HG03439 (cell line): Measurements from ENCODE around the gene PLA2R1.
"Not testable (repeated sequence)": the region's sequence is repeated elsewhere in the genome, so short reads cannot be mapped to it uniquely, and the experiment has no call there.

Experiments
- ATAC-seq: cut with Tn5 transposase; IDR thresholded peaks from one replicate; pipeline ENCODE4 v1.9.1; 2021; ENCODE audit warnings: mild to moderate bottlenecking, moderate library complexity; ENCODE audit not compliant: unreplicated experiment

The PLA2R1 gene

DNA sequence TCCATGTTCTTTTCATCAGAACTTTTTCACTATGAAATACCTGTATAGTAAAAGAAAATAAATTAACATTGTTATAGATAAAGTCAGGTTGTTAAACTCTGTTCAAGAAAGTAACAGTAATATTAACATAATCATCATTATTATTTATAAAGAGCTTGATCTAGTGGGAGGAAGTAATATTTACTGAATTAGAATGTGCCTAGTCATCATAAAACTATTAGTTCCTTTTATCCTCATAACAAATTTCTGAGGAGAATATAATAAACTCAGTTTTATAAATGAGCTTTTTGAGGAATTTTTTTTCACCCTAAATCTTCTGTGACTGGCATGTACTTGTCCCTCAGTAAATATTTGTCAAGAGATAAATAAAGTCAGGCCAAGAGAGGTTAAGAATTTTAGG, 78.4 kb downstream of the PLA2R1 start:
- no peak for ATAC-seq

DNA sequence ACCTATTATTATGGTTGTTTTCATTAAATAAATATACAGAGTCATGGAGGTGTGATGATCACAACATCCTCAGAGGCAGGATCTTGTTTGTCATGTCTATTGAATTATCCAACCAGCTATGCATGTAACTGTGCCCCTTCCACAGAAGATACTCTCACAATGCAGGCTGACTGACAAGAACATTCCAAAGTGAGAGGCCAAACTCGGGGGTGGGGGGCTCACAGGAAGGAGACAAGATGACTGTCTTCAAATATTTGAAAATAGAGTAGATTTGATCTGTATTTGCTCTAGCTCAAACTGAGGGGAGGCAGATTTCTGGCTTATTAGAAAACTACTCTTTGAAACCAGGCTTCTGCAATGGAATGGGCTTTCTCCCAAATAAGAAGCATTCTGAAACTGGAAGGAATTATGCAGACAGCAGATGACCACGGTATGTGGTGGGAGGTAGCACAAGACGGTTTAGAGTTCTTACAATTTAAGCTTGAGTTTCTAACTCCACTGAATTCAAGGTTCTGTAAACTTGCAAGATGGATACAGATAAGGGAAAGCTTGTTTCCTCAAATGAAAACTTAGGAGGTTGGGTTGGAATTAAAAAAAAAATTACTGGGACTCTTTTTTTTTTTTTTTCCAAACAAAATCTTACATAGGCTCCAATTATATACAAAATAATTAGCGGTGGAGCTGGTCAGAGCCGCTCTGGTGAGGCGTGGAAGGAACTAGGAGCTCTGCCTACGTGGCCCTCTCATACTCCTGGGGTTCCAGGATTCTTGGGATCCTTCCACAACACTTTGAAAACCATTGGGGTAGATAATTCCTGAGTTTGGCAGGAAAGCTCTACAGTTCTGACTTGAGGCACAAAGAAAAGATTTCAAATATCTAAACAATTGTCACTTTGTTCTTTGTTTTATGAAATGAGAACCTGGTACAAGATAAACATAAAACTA, 79.3 kb downstream of the PLA2R1 start:
- ATAC-seq, result no peak

DNA sequence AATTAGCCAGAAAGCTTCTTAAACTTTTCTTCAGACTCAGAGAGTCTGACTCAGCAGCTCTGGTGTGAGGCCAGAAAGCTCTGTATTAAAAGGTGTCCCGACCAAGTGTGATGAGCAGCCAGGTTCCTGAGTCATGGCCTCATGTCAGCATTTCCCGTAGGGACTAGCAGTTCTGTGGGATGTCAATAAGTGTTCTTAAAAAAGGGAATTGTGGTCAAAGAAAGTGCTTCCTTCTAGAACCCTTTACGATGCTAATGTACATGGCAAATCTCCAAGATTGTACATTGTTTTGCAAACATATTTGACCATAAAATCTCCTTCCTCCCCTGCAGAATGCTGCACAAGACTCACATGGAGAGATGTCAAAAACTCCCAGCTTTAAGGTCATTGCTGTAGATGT, 80.1 kb downstream of the PLA2R1 start:
- no peak for ATAC-seq

DNA sequence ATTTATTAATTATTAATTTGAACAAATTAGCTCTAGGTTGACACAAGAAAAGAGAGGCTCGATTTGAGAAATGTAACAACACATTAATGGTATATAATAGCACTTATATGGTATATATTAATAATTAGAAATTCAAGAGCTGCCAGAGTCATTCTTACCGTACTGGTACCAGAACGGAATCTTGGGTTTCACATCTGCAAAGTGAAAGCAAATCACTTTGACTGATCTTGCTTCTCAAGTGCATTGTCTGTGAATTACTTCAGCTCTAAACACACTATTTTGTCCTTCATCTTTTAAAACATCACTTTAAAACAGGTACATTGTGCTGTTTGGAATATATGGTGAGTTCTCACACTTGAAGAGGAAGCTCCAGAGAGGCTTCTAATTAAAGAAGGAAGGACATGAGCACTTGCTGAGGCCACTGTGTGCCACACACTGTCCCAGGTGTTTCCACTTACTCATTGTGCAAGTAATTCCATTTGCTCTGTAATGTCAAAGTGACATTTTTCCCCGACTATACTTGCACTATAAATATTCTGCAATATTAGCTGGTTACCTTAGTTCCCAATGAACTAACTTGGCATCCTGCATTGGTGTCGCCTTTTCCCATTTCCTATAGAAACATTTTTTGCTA, 85.8 kb downstream of the PLA2R1 start:
- no peak for ATAC-seq

DNA sequence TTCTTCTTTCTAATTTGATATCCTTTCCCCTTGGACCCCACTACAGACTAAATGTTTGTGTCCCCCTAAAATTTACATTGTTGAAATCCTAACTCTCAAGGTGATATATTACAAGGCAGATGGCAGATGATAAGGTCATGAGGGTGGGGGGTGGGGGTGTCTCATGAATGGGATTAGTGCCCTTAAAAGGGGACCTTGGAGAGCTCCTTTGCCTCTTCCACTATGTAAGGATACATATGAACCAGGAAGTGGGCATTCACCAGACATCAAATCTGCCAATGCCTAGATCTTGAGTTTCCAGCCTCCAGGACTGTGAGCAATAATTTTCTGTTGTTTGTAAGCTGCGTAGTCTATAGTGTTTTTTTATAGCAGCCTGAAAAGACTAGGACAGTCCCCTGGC, 89.1 kb downstream of the PLA2R1 start:
- no peak for ATAC-seq

DNA sequence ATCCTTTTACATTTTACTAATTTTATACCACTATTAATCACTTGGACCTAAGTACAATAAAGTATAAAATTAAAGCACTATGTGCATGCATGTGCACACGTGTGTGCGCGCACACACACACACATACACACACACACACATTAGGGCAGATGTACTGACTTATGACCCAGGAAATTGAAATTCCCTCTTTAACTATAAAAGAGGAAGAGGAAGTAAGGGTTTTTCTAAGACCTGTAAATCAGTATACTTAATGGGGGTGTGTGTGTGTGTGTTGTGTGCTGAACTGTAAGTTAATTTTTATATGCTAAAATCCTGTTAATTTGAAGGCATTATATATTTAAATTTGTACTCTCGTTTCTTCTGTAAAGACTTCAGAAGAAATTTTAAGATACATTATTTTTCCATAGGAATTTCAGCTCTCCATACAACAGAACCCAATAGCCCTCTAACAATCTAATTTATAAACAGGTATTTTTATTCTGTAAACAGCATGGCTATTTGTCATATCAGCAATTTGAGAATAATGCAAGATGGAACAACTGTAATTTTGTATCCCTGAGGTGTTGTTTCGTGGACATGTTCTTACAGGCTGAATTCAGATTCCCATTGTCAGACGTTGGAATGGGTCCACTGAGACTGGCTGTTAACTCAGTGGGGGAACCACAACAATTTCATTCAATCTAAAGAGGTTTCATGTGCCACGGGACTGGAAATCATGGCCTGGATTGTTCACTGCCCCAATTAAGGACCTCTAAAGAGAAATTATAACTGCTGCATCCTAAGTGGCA, 90.9 kb downstream of the PLA2R1 start:
- no peak for ATAC-seq

DNA sequence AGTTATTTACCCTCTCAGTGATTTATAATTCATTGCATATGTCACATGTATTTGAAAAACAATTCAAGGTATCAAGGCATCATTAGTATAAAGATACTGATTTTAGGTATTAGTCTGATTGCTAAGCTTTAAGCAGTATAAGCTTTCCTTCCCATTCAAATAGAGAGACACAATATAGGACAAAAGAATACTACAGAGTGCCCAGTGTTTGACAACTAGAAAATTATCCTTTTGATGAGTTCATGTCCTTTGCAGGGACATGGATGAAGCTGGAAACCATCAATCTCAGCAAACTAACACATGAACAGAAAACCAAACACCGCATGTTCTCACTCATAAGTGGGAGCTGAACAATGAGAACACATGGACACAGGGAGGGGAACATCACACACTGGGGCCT, 91.9 kb downstream of the PLA2R1 start:
- ATAC-seq, result not testable (repeated sequence)

DNA sequence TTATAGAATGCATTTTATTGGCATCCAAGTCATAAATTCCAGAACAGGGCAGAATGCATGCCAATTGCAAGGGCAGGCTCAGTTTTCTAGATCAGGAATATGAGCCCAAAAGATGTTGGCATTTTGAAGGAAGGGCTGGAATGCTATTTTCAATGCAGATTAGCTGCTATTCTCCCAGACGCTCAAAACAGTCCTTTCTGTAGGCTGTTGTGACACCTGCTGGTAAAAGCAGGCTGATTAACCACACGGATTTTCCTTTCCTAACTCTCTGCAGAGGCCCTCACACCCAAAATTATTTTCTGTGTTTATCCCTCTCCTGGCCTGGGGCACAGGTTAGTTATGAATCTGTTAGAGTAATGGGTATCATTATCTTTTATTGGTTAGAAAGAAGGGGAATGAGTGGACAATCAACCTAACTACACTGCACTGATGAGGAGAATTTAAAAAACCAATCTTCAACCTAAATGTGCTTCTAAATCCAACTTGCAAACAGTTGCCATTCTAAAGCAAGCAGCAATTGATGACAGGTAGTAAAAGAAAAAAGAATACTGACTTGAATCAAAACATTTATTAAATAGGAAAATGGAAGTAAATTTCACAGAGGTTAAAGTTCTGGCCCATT, 94.0 kb downstream of the PLA2R1 start:
- ATAC-seq, result no peak

DNA sequence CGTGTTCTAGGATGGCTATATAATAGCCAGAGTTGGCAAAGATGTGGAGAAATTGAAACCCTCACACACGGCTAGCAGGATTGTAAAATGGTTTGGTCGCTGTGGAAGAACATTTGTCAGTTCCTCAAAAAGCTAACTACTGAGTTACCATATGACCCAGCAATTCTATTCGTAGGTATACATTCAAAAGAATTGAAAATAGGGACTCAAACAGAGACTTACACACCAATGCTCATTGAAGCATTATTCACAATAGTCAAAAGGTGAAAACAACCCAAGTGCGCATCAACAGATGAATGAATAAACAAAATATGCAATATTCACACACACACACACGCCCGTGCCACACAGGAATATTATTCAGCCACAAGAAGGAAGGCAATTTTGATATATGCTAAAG, 98.7 kb downstream of the PLA2R1 start:
- peak; percentile 77 for ATAC-seq

DNA sequence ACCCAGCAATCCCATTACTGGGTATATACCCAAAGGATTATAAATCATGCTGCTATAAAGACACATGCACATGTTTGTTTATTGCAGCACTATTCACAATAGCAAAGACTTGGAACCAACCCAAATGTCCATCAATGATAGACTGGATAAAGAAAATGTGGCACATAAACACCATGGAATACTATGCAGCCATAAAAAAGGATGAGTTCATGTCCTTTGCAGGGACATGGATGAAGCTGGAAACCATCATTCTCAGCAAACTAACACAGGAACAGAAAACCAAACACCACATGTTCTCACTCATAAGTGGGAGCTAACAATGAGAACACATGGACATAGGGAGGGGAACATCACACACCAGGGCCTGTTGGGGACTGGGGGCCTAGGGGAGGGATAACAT, 99.9 kb downstream of the PLA2R1 start:
- ATAC-seq, result not testable (repeated sequence)

DNA sequence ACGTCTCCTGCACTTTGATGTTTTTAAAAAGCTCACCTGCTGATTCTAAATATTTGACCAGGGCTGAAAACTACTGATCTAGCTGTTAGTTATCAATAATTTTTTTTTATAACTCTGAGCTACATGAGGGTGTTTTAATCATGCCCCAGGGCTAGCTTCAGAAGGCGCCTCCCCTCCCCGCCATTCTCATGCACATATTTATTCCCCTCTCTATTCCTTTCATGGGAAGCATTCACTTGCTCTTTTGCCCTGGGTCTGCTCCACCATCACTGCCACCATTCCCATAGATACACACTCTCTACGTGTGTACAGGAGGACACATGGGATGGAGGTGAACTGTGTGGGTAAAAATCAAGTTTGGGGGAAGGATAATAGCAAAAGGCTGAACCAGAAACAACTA, 101.0 kb downstream of the PLA2R1 start:
- no peak for ATAC-seq

DNA sequence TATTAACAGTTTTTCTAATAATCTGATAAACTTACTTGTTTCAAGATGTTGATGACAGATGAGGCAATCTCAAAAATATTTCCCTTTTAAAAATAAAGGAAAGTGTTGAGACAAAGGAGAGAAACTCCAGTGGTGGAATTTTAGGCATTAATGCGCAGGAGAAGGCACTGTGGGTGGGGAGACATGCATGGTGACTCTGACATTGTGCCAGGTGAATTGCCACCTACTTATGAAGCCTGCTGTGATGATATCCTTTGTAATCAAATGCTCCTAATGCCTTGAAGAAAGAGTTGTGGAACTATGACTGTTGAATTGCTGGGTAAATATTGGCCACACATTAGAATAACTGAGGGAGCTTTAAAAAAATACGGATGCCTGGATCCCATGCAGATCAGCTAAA, 101.4 kb downstream of the PLA2R1 start:
- no peak for ATAC-seq

DNA sequence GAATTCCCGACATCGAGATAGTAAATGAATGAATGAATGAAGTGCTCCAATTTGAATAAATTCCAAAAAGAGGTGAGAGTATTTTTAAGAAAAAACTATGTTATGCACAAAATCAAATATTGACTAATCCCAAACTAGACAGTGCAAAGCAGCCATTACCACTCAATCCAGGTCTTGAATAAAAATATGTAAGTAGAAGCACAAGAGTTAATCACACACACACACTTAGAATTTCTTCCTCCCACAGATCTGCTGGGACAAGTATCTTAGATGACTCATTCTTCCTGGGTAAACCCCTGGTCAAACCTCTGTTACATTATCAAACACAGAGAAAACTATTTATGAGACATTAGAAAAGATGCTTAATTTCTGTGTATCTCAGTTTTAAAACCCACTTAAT, 102.0 kb downstream of the PLA2R1 start:
- ATAC-seq, result peak; percentile 61

DNA sequence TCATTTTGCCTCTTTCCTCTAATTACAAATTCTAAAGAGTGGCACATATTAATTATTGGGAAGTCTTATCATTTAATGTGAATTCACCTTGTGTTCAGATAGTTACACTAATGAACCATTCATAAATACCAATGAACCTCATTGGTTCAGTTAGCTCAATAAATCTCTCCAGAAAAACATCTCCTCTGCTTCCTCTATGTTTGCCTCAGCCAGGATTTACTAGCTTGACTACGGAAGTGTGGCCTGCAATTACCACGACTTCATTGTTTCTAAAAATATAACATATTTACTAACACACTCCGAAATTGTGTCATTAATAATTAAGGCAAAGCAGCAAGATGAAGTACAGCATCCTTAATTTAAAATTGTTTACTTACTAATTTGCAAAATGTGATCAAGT, 103.3 kb downstream of the PLA2R1 start:
- ATAC-seq, result no peak

DNA sequence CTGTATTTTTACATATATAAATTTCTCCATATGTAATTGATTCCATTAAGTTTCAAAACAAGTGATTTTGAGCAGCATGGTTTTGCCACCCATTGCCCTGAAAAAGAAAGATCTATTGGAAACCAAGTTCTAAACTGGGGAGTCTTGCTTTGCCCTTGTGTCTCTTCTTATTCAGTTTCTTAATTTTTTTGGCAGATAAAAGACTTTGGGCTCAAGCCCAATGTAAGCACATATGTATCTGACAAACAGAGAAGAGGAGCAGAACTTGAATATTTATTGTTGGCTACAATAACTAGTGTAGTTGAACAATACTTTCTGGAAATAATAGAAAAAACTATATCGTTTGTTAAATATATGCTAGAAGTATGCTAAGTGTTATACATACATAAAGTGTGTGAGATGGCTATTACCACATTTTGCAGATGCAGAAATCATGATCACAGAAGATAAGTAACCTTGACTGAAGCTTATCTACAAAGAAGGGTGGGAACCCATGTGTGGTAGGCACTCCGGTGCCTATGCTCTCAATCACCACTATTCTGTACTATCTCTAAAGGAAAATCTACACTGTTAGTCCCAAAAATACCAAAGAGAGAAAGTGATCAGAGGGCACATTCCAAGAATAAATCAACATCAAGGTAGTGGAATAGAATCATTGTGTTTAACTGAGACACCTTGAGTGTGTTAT, 109.1 kb downstream of the PLA2R1 start:
- no peak for ATAC-seq

DNA sequence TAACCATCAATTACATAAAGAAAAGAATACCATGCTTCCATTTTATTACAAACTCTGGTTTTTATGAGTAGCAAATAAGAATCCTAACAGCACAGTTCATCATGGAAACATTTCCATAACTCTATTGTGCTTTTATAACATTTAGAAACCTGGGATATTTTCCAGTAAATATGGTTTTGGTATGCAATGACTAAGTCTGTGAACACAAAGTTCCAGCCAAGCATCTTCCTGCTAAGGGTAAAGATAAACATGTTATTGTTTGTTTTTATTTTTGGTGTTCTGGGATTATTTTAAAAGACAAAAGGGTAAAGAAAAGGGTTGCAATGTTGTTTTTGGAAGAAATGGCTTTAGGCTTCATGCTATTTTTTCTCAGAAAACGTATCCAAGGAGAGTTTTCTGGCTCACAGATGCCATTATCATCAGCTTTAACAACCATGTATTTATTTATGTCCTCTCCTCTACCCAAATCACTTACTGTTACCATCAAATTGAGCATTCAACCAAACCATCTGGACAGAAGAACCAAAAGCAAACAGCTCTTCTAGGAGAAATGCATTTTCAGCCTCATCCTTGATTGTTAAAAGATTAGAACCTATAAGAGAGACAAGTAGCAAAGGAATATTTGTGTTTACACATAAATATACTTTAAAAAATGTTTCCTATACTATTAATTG, 116.0 kb downstream of the PLA2R1 start:
- no peak for ATAC-seq

DNA sequence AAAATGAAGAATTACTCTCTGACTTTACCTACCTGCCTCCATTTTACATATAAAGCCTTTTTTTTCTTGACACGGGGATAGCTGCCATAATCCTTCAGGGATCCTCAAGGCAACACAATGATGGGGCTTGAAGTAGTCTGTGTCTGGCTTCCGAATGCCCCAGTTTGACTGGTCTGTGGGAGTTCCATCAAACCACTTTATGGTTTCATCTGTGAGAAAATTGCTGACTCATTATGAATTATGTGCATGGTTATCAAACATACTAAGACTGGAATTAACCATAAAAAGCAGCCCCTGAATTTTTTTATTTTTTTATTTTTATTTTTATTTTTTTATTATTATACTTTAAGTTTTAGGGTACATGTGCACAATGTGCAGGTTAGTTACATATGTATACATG, 117.5 kb downstream of the PLA2R1 start:
- no peak for ATAC-seq

DNA sequence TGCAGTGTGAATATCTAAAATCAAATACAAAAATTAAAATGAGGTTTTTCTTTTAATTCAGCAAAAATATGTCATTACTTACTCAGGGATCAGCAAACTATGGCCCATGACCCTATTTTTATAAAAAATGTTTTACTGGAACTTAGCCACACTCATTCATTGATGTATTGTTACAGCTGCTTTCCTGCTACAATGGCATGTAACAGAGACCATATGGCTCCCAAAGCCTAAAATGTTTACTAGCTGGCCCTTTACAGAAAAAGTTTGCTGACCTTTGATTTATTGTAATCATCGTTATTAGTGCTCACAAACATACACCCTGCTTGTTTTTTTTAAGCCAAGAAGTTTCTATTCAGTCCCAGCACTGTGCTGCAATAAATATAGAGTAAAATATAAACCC, 120.3 kb downstream of the PLA2R1 start:
- no peak for ATAC-seq

DNA sequence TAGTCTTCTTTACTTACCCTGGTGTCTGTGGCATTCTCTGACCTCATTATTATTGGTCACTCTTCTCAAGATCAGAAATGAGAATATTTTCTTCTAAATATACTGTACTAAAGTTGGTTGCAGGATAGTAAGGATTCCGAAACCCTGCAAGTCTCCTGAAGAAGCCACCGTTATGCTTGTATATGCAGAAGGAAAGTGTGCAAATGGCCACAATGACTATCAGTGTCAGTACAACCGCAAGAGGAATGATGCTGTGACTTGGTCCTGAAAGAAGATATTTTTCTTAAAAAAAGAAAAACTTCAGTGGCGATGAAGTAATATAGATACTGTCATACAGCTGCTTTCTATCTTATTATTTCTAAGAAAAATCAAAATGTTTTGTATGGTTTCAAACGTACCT, 120.7 kb downstream of the PLA2R1 start:
- ATAC-seq, result no peak

DNA sequence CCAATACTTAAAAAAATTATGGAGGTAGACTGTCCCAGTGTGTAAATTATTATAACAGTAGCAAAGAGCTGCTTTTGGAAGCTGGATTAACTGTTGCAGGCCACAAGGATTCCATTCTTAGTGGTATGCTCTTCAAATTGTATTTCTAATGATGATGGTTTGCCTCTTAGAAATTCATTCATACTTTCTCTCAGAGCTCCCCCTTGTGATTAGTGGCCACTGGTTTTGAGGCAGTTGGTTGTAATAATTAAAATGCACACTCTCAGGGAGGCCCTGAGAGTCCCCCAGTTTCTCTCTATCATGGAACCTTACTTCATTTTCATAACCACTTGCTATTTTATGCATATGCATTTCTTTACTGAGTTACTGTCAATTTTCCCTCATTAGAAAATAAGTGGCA, 122.5 kb downstream of the PLA2R1 start:
- ATAC-seq, result peak; percentile 77
